Astrocyte of the spinal cord (primary cell): ENCODE results near the gene SLCO2A1.

Experiments
- DNase-seq: peaks from one replicate; pipeline ENCODE4 v3.0.0; 2011; ENCODE audit warnings: low read depth, low spot score
- H3K4me3 ChIP-seq: 2 replicates; pipeline ENCODE4 v1.5.1; 2011; ENCODE audit warnings: low read depth, mild to moderate bottlenecking, low read length, moderate library complexity
- in situ Hi-C: cut with HindIII; loops from 2 replicates; pipeline ENCODE4 v1.10.0; 2017; ENCODE audit warnings: low sequenced_read_pairs
- TF ChIP-seq, protein P1 (sequence below): IDR thresholded peaks from 2 replicates; pipeline ENCODE4 v1.5.1; 2012; ENCODE audit warnings: low read depth, mild to moderate bottlenecking, low read length, inconsistent platforms

Gene SLCO2A1

DNA sequence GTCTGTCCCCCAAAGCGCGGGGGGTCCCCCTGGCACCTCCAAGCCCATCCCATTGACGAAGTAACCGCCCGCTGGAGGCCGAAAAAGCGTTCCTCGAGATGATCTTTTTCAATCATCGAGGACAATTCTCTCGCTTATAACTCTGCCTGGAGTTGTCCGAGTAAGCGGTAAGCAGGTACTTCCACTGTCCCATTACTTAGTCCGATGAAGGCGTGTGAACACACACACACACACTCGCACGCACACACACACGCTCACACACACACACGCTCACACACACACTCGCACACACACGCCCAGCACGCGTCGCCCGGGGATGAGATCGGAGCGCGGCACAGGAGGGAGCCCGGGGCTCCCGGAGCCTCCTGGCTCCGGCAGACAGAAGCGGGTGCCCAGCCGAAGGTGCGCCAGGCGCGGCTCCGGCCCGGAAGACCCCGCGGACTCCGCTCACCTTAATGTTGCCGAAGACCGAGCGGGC is 430 bp downstream of the SLCO2A1 start:
- peak; percentile 38 for DNase-seq
- peak overlapping the region; percentile 54 for H3K4me3 ChIP-seq
- in situ Hi-C loops = no loop called here
- TF ChIP-seq, protein P1, sequence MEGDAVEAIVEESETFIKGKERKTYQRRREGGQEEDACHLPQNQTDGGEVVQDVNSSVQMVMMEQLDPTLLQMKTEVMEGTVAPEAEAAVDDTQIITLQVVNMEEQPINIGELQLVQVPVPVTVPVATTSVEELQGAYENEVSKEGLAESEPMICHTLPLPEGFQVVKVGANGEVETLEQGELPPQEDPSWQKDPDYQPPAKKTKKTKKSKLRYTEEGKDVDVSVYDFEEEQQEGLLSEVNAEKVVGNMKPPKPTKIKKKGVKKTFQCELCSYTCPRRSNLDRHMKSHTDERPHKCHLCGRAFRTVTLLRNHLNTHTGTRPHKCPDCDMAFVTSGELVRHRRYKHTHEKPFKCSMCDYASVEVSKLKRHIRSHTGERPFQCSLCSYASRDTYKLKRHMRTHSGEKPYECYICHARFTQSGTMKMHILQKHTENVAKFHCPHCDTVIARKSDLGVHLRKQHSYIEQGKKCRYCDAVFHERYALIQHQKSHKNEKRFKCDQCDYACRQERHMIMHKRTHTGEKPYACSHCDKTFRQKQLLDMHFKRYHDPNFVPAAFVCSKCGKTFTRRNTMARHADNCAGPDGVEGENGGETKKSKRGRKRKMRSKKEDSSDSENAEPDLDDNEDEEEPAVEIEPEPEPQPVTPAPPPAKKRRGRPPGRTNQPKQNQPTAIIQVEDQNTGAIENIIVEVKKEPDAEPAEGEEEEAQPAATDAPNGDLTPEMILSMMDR = no peak

DNA sequence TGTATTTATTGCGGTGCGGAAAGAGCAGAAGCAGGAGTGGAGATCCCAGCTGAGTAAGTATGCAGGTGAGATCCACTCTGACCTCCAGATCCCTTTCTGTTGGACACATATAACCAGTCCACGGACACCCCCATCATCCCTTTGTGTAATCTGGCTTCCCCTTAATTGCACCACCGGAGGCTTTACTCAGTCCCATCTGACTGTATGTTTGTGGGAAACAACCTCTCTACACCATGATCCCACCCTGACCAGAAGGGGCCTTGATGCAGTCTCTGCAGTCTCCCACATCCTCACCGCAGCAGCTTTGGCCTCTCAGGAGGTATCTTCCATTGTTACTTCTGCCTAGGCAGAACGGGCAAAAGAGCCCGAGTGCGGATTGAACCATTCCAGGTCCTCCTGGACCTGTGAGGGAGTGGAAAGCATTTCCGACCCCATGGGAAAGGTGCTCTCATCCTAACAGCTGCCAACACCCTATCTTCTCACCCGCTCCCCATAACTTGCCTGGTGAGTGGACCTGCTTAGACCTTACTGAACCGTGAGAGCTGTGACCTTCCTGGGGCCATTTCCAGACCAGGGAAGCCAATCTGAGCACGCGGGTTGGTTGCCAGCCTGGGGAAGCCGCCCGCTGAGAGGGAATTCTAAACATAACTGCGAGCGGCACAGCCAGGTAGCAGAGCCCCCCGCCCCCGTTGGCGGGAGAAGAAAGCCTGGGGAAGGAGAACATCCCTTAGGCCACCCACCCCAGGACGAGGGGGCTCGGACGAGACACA is 1.1 kb downstream of the SLCO2A1 start:
- TF ChIP-seq, protein P1 = no peak
- no peak for DNase-seq
- H3K4me3 ChIP-seq = peak overlapping the region; percentile 54
- in situ Hi-C loops = no loop called here

DNA sequence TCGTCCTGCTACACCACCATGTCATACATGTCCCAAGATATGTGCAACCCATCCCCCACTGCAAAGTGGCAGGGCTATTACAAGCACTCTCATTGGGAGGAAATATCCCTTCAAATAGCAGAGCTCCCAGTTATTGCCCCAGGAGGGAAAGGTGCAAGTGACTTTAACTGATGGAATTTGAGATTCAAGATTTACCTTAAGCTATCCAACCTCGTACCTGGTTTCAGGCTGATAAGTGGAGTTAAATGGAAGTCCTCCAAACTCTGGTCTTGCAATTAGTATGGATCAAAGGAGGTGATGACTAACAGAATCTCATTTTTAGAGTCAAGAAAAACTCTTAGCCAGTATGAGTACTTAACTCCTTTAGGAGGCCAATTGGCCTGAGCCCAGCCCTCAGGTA is 2.1 kb downstream of the SLCO2A1 start:
- no peak overlapping the region for H3K4me3 ChIP-seq
- TF ChIP-seq, protein P1 = no peak
- DNase-seq = no peak
- in situ Hi-C loops = no loop called here

DNA sequence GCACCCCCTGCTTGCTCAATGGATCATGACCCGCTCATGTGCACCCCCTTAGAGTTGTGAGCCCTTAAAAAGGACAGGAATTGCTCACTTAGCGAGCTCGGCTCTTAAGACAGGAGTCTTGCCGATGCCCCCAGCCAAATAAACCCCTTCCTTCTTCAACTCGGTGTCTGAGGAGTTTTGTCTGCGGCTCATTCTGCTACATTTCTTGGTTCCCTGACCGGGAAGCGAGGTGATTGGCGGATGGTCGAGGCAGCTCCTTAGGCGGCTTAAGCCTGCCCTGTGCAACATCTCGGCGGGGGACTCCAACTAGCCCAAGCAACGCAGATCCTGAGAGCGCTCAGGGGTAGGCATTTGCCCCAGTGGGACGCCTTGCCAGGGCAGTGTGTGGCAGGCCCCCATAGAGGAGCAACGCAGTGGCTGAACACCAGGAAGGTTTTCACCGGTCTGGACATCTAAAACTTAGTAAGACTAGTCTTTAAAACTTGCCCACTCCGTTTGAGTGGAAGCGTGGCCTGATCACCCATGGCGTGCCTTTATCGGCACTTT is 9.5 kb downstream of the SLCO2A1 start:
- H3K4me3 ChIP-seq = no peak overlapping the region
- no peak for DNase-seq
- in situ Hi-C loops = no loop called here
- TF ChIP-seq, protein P1 = no peak

DNA sequence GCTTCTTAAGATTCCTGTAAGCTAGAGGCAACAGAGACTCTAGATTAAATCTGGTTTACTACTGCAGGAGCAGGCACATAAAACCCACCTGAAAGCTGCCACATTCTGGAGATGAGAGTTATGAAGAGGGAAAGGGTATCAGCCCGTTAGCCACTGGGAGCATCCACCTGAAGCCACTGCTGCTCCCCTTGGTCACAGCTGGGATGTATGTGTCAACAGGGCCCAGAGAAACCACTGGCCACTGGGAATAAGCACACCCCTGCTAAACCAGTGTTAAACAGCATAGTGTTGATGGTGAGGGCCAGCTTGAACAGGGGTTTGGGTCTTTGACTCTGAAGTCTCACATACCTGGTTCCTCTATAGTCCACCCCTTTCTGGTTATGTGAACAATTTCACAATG is 10.9 kb downstream of the SLCO2A1 start:
- in situ Hi-C loops = no loop called here
- H3K4me3 ChIP-seq = no peak overlapping the region
- no peak for DNase-seq
- TF ChIP-seq, protein P1 = no peak

DNA sequence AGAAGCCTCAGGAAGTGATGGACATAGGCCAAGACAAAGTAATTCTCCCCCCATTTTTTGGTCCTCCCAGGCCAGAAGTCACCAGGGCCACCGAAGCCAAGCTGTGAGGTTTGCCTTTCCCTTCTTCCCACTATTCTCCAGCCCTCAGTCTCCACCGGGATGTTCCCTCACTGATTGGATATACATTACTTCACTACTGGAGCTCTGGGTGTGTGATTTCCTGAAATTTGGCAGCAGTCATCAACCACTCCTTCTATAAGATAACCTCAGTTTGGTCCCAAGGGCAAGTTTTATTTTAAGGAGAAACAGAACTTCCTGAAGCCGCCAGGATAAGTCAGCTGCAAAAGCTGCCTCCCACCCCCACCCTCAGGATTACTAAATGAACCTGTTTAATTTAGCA is 11.3 kb downstream of the SLCO2A1 start:
- no peak overlapping the region for H3K4me3 ChIP-seq
- in situ Hi-C loops = no loop called here
- no peak for DNase-seq
- TF ChIP-seq, protein P1 = no peak
